Erythroblast (primary cell): ENCODE data around the gene TM9SF2.
A peak's percentile ranks its signal among the peaks of the same experiment; 100 is the strongest.

Experiments
- DNase-seq, 2 experiments: peaks; one replicate each; lab custom pipeline; 2025; lab: John Stamatoyannopoulos, UW
- GATA1 ChIP-seq: IDR thresholded peaks from 2 replicates; pipeline ENCODE4 v1.6.1; 2011; ENCODE audit warnings: low read depth, mild to moderate bottlenecking, control low read depth, low read length, moderate library complexity
- POLR2A ChIP-seq: IDR thresholded peaks from 2 replicates; pipeline ENCODE4 v1.6.1; 2011; ENCODE audit warnings: mild to moderate bottlenecking, low read length

Gene TM9SF2

DNA sequence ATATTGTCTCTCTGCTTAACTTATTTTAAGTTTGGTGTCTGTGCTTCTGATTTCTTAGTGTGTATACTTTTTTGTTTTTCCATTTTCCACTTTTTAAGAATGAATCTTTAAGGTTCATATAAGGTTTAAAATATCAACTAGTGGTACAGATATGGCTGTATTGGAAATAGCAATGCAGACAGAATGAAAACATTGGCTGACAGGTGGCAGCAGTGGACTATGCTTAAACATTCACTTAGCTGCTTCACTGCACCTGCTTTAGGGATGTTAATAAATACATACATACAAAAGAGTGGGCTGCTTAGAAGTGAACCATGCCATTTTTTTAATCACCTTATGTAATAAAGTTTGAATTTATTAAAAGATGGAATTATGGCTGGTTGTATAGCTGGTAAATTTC, 27.3 kb downstream of the TM9SF2 start:
- TF ChIP-seq POLR2A (no peak), GATA1 (no peak)
- DNase-seq: peak; percentile 7 to 37

DNA sequence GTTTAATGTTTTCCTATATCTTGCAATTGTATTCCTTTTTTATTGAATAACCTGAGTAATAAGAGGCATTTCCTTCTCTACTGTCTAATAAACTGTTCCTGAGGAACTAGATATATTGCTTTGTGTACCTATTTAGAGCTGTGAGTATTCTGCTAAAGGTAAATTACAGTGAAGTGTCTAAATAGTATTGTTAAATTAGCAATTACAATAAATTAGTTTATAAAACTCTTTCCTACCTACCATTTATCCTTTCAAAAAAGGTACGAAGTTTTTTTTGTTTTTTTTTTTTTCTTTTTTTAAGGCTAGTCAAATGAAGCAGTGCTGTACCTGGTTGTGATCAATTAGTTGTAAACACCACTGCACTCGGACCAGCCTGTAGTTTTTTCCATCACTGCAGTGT, 34.8 kb downstream of the TM9SF2 start:
- DNase-seq: no peak

DNA sequence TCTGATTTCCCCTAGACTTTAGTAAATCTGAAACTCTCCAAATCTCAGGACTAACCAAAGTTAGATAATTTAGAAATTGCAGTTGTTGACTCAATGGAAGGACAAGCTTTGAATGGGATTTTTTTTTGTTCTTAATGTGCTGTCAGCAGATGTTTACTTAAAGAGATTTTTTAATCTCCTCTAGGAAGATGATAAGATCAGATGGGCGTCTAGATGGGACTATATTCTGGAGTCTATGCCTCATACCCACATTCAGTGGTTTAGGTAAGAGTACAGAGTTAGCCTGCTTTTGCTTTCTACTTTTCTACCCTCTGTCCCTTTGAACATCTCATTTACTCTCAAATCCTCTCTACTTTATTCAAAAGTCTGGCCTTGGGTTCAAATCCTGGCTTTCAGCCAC, 39.3 kb downstream of the TM9SF2 start:
- TF ChIP-seq POLR2A: no peak
- TF ChIP-seq GATA1: no peak
- DNase-seq: no peak

More for the DNA sequence above, 34.8 kb downstream of the TM9SF2 start:
- TF ChIP-seq GATA1 (no peak), POLR2A (no peak)

DNA sequence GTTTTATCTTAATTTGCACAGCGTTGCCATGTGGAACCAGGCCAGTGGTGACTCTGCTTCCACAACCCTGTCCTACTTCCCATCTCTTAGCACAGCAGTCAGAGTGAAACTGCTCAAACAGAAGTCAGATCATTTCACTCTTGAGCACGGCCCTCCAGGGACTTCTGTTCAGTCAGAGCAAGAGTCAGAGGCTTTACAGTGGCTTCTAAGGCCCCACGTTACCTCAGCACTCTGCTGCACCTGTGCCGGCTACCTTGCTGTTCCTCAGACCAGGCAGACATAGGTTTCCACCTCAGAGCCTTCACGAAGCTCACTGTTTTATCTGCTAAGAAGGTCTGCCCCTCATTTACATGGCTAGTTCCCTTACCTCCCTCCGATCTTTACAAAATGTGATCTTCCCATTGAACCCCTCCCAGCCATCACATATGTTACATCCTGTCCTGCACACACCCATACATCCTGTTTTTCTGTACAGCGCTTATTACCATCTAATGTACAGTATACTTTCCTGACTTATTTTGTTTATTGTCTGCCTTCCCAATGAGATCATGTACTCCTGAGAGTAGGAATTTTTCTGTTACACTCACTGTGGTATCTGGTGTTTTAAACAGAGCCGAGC, 41.6 kb downstream of the TM9SF2 start:
- TF ChIP-seq GATA1 (no peak), POLR2A (no peak)
- DNase-seq: no peak

DNA sequence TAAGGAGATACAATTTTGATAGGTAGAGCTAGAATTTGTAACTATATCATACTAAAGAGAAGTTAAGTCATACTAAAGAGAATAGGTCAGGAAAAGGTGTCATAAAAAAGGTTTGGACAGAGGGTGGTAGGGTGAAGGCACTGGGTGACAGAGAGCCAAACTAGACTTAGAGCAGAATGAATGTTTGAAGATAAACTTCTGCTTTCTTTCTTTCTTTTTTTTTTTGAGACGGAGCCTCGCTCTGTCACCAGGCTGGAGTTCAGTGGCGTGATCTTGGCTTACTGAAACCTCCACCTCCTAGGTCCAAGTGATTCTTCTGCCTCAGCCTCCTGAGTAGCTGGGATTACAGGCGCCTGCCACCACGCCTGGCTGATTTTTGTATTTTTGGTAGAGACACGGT, 44.1 kb downstream of the TM9SF2 start:
- DNase-seq: no peak
- TF ChIP-seq POLR2A: no peak
- TF ChIP-seq GATA1: no peak

DNA sequence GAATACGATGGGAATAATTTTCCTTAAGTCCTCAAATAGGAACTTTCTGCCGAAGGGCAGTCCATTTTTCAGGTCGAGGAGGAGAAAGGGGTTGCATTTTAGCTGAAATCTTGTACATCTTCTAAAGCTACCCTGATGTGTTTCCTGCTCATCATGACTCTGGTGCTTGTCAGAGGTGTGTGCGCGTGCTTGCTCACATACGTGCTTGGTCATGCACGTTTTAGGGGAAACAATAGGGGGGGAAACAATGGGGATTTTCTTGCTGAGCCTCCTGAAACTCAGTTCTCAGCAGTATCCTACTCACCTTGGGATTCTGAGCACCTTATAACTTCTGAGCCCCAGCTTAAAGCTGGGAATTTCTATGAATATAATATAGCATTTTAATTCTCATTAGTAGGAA, 44.7 kb downstream of the TM9SF2 start:
- DNase-seq: no peak
- TF ChIP-seq POLR2A (no peak), GATA1 (no peak)

DNA sequence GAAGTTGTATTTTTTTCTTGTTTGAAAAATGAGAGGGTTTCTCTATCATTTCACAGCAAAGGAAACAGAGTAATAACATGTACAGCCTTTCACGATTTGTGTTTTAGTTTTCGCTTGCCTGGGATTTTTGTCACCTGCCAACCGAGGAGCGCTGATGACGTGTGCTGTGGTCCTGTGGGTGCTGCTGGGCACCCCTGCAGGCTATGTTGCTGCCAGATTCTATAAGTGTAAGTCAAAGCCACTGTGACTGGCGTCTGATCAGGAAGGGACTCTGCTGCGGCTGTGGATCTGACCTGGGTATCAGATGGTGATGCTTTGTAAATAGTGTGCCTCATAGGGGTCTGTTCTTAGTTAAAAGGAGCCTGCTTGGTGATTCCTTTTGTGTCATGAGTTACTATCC, 45.6 kb downstream of the TM9SF2 start:
- TF ChIP-seq POLR2A (no peak), GATA1 (no peak)
- DNase-seq: no peak

DNA sequence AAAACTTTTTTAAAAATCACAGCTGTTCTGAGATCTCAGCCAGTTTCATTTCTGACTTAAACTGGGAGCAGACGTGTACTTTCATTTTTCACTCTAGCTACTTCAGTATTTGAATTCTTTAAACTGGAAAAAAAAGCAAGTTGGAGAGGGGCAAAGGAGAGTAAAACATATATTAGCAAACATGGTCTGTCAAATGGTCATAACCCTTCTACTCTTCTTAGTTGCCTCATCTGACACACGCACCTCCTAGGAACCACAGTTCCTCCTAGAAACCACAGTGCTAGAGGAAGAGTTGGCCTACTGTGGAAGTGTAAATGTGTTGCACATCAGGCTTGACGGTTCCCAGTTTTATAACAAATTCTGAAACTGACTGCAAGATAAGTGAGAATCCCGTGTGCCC, 47.2 kb downstream of the TM9SF2 start:
- TF ChIP-seq POLR2A (no peak), GATA1 (no peak)

DNA sequence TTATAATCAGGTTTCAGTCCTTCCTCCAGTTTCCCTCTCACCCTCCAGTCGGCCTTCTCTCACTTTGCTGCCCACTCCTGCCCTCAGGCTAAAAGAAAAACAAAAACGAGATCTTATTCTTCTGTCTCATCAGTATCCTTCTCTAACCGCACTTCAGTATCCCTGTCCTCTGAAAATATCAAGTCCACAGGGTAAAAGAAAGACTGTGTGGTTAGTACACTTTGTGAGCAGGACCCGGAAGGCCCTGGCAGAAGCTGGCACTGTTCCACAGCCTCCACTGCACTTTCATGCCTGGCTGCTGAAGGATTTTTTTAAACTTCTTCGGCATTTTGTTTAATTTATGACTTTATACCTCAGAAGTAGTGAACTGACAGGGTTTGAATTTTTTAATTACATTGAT, 51.8 kb downstream of the TM9SF2 start:
- DNase-seq: no peak
- TF ChIP-seq POLR2A: no peak
- no peak for TF ChIP-seq GATA1

More for the DNA sequence above, 47.2 kb downstream of the TM9SF2 start:
- no peak for DNase-seq

DNA sequence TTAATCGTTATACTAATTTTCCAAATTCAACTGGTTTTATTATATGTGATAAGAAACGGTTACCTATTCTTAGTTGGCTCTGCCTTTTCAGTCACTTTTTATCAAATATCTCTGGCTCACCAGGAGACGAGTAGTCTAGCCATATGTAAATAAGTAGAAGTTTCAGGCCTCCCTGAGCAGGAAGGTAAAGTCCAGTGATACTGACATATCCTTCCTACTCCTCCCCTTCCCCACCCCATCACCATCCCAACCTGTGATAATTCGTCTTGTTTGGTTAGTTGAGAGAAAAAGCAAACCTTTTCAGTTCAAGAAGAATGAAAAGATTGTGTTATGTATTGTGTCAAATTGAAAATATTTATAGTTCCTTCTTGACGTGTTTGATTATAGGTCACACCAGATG, 53.9 kb downstream of the TM9SF2 start:
- no peak for DNase-seq
- TF ChIP-seq GATA1 (no peak), POLR2A (no peak)

DNA sequence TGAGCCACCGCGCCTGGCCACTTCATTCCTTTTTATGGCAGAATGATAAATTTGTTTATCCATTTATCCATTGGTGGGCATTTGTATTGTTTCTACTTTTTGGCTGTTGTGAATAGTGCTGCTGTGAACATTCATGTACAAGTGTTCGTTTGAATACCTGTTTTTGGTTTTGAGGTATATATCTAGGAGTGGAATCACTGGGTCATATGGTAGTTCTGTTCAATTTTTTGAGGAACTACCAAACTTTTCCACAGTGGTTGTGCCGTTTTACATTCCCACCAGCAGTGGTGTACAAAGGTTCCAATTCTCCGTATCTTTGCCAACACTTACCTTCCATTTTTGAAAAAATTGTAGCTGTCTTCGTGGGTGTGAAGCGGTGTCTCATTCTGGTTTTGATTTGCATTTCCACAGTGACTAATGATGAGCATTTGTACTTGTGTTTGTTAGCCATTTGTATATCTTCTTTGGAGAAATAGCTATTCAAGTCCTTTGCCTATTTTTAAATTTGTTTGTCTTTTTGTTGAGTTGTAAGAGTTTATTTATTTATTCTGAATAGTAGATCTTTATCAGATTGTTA, 55.7 kb downstream of the TM9SF2 start:
- DNase-seq: no peak
- TF ChIP-seq POLR2A (no peak), GATA1 (no peak)

DNA sequence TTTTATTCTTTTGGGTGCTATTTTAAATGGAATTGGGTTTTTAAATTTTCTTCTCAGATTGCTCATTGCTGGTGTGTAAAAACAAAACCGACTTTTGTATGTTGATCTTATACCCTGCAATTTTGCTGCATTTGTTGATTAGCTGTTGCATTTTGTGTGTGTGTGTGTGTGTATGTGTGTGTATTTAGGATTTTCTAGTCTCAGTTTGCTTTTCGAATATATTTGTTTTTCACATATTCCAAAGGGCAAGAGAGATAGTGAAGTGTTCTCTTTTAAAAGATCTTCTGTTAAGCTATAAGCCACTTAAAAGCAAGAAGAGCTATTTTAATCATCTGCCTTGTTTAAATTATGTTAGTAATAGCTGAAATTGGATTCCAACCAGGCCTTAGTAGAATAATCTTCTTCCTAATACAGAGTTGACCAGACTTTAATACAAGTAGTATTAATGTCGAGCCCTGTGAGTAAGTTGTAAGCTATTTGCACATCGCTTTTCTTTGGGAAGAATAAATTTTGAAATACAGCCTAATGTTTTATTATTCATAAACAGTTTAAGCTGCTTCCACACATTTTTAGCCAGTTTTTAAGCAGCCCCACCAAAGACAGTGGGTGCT, 57.4 kb downstream of the TM9SF2 start:
- DNase-seq: no peak
- TF ChIP-seq POLR2A (no peak), GATA1 (no peak)

DNA sequence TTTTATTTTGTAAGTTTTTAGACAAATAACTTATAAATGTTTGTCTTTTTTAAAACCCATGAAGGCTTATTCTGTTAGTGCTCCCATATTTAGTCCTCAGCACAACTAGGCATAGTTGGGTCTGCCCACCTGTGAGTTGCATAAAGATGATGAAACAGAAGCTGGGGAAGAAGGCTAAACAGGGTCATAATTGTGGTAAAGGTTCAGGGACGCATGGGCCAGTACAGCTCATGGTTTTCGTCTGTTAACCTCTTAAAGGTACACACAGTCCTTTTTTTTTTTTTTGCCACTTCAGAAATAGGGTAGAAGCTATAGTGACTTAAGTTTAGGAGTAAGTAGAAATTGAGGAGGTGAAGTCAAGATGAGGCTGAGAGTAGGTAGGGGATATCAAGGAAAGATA, 58.3 kb downstream of the TM9SF2 start:
- TF ChIP-seq POLR2A (no peak), GATA1 (no peak)
- no peak for DNase-seq

DNA sequence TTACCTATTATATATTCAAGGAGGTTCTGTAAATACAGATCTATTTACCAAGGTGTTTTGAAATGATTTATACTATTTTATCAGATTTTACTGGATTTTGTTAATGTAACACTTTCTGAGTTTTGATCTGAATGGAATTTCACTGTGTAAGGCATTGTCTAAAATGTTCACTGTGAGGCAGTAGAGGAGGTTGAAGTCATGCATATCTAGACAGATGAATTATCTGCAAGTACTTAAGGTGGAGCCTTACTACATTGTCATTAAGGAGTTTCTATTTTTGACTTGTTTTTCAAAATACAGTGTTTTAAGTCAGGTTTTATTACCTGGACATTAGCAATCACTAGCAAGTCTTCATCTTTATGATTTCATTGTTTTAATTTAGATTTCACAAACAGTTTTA, 62.1 kb downstream of the TM9SF2 start:
- no peak for TF ChIP-seq POLR2A
- no peak for TF ChIP-seq GATA1

More for the DNA sequence above, 62.1 kb downstream of the TM9SF2 start:
- no peak for DNase-seq
